ENCODE data around the gene CHRD.
"Not testable (repeated sequence)": the region's sequence is repeated elsewhere in the genome, so short reads cannot be mapped to it uniquely, and the experiment has no call there.

CHRD gene

GRCh38 chr3:184428561-184429175, 48.8 kb downstream of the CHRD start:
- DNase-seq, result no peak

GRCh38 chr3:184429786-184430185, 49.9 kb downstream of the CHRD start:
- DNase-seq, result no peak

- no peak for DNase-seq
Measured at GRCh38 chr3:184430940-184431339, 51.1 kb downstream of the CHRD start.

- not testable (repeated sequence) for DNase-seq
Measured at GRCh38 chr3:184433178-184433577, 53.3 kb downstream of the CHRD start.

GRCh38 chr3:184439096-184439495, 59.2 kb downstream of the CHRD start:
- DNase-seq, result no peak

All from T1000 (cell line).